HUES48 (cell line): ENCODE results near the gene FBL.
A peak's percentile ranks its signal among the peaks of the same experiment; 100 is the strongest.
"Not testable (repeated sequence)": the region's sequence is repeated elsewhere in the genome, so short reads cannot be mapped to it uniquely, and the experiment has no call there.

Experiments used
- H3K27ac ChIP-seq: one replicate; pipeline ENCODE4 v1.7.0; 2013; ENCODE audit warnings: low read depth, low read length, inconsistent platforms
- H3K27me3 ChIP-seq: 2 replicates; pipeline ENCODE4 v1.6.1; 2013; ENCODE audit warnings: mild to moderate bottlenecking, low read length; ENCODE audit not compliant: control insufficient read depth, insufficient read depth
- H3K36me3 ChIP-seq: 2 replicates; pipeline ENCODE4 v1.6.1; 2013; ENCODE audit warnings: low read length; ENCODE audit not compliant: control insufficient read depth, insufficient read depth
- H3K4me1 ChIP-seq: 2 replicates; pipeline ENCODE4 v1.6.1; 2013; ENCODE audit warnings: mild to moderate bottlenecking, low read length; ENCODE audit not compliant: control insufficient read depth, insufficient read depth
- H3K4me3 ChIP-seq: 2 replicates; pipeline ENCODE4 v1.5.1; 2013; ENCODE audit warnings: mild to moderate bottlenecking, low read depth, low read length
- H3K9ac ChIP-seq: 2 replicates; pipeline ENCODE4 v1.6.1; 2013; ENCODE audit warnings: mild to moderate bottlenecking, low read depth, low read length, moderate library complexity
- H3K9me3 ChIP-seq: 2 replicates; pipeline ENCODE4 v1.6.1; 2013; ENCODE audit warnings: low read length; ENCODE audit not compliant: control insufficient read depth, insufficient read depth

The FBL gene

DNA sequence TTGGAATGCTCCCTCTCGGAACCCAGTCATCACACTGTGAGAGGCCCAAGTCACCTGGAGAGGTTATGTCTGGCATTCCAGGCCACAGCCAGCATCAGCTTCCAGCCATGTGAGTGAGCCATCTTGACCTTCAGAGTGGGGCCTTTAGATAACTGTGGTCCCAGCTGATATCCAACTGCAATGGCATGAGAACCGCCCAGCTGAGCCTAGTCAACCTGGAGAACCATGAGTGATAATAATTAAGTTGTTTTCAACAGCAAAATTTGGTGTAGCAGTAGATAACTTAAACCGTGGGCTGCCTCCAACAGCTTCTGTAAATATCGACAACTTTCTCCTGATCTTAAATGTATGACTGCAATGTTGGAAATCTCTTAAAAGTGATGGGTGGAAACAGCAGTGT lies 36.8 kb downstream of the FBL start:
- no peaks in the 10 kb centered on the region for H3K4me1 ChIP-seq
- no peaks in the 10 kb centered on the region for H3K9me3 ChIP-seq

DNA sequence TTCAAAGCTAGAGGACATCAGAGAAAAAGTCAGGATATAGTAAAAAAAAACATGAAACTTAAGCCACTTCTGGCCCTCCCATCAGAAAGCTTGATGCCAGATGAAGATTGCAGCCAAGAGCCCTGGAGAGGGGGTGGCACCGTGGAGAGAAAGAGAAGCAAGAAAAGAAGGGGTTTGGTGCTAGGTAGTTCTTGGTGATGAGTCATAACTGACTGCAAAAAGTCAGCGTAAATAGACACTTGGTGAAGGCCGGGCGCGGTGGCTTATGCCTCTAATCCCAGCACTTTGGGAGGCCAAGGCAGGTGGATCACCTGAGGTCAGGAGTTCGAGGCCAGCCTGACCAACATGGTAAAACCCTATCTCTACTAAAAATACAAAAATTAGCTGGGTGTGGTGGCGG lies 37.5 kb downstream of the FBL start:
- not testable (repeated sequence) for H3K27ac ChIP-seq, H3K27me3 ChIP-seq, H3K9ac ChIP-seq, H3K4me3 ChIP-seq, H3K4me1 ChIP-seq, H3K9me3 ChIP-seq, H3K36me3 ChIP-seq

More for the DNA sequence above, 36.8 kb downstream of the FBL start:
- no peak overlapping the region for H3K4me3 ChIP-seq
- H3K27ac ChIP-seq = no peak overlapping the region
- no peaks in the 10 kb centered on the region for H3K27me3 ChIP-seq
- H3K9ac ChIP-seq = no peak overlapping the region
- H3K36me3 ChIP-seq = no peaks in the 10 kb centered on the region

DNA sequence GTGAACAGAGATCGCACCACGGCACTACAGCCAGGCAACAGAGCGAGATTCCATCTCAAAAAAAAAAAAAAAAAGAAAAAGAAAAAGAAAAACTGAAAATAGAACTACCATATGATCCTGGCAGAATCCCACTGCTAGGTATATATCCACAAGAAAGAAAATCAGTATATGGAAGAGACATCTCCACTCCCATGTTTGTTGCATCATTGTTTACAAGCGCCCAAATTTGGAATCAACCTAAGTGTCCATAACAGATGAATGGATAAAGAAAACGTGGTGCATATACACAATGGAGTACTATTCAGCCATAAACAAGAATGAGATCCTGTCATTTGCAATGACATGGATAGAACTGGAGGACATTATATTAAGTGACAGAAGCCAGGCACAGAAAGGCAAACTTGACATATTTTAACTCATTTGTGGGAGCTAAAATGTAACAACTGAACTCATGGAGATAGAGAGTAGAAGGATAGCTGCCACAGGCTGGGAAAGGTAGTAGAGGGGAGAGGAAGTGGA lies 38.3 kb downstream of the FBL start:
- H3K9ac ChIP-seq = no peak overlapping the region

DNA sequence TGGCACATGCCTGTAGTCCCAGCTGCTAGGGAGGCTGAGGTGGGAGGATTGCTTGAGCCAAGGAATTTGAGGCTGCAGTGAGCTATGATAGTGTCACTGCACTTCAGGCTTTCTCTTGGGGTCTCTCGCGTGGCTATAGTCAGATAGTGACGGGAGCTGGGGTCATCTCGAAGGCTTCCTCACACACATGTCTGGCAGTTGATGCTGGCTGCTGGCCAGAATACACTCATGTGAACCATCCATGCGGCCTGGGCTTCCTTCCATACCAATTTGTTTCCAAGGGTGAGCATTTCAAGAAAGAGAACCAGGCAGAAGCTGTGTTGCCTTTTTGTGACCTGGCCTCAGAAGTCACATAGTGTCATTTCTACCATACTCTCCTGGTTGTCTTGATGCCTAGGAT lies 41.1 kb downstream of the FBL start:
- Histone ChIP-seq H3K9ac (no peak overlapping the region), H3K9me3 (no peaks in the 10 kb centered on the region), H3K4me1 (peaks cover 11% of the 10 kb centered on the region; the same call in 1 of the 2 replicates), H3K36me3 (no peaks in the 10 kb centered on the region), H3K4me3 (no peak overlapping the region), H3K27me3 (no peaks in the 10 kb centered on the region), H3K27ac (no peak overlapping the region)

More for the DNA sequence above, 38.3 kb downstream of the FBL start:
- H3K4me1 ChIP-seq = peaks cover 8% of the 10 kb centered on the region; the same call in 1 of the 2 replicates
- no peak overlapping the region for H3K4me3 ChIP-seq
- H3K27me3 ChIP-seq = no peaks in the 10 kb centered on the region
- H3K36me3 ChIP-seq = no peaks in the 10 kb centered on the region
- H3K9me3 ChIP-seq = no peaks in the 10 kb centered on the region
- H3K27ac ChIP-seq = no peak overlapping the region

DNA sequence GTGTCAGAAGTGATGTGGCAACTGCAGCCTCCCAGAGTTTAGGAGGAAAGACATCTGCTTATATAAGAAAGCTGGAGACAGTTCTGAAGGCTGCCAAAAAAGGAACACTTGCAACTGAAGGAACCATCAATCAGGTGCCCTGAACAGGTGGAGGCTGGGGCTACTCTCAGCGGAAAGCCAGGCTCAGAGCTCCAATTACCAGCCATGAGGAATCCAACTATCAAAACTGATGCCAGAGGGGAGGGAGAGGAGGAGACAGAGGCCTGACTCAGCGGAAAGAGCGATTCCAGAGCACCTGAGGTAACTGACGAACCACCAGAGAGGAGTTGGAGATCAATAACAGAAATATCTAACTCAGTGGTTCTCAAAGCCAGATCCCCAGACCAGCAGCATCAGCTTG lies 43.2 kb downstream of the FBL start:
- Histone ChIP-seq H3K4me1 (peaks cover 11% of the 10 kb centered on the region; the same call in 1 of the 2 replicates), H3K4me3 (no peak overlapping the region), H3K9ac (no peak overlapping the region), H3K36me3 (no peaks in the 10 kb centered on the region), H3K27ac (no peak overlapping the region), H3K9me3 (no peaks in the 10 kb centered on the region), H3K27me3 (no peaks in the 10 kb centered on the region)

DNA sequence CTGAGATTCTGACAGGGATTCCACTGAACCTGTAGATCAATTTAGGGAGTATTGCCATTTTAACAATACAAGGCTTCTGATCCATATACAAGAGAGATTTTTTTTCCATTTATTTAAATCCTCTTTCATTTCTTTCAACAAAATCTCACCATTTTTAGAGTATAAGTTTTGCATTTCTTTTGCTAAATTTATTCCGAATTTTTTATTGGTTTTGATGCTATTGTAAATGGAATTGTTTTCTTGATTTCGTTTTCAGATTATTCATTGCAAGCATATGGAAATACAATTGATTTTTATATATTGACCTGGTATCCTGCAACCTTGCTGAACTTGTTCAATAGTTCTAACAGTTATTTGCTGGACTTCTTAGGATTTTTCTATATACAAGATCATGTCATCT lies 49.1 kb downstream of the FBL start:
- Histone ChIP-seq H3K4me3 (no peak overlapping the region), H3K9ac (no peak overlapping the region), H3K27ac (no peak overlapping the region), H3K4me1 (peaks cover 16% of the 10 kb centered on the region), H3K27me3 (no peaks in the 10 kb centered on the region), H3K9me3 (no peaks in the 10 kb centered on the region), H3K36me3 (no peaks in the 10 kb centered on the region)

DNA sequence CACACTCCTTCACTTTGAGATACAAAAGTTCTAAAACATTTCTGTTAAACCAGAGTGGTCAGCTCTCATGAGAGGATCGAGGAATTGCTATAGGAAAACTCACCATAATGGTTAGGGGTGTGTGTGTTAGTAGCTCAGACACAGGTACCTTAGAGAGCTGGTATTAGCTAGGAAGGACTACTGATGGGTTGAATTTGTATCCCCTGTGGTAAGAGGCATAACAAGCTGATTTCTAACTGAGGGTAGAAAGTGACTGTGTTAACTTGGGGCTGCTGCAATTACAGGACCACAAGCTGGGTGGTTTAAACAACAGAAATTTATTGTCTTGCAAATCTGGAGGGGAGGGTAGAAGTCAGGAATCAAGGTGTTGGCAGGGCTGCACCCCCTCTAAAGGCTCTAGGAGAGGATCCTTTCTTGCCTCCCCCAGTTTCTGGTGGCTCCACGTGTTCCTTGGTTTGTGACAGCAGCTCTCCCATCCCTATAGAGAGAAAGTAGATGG lies 50.1 kb downstream of the FBL start:
- Histone ChIP-seq H3K27ac (peak overlapping the region; percentile 13), H3K27me3 (no peaks in the 10 kb centered on the region), H3K9ac (no peak overlapping the region), H3K36me3 (no peaks in the 10 kb centered on the region), H3K4me3 (no peak overlapping the region), H3K9me3 (no peaks in the 10 kb centered on the region), H3K4me1 (peaks cover 16% of the 10 kb centered on the region)

DNA sequence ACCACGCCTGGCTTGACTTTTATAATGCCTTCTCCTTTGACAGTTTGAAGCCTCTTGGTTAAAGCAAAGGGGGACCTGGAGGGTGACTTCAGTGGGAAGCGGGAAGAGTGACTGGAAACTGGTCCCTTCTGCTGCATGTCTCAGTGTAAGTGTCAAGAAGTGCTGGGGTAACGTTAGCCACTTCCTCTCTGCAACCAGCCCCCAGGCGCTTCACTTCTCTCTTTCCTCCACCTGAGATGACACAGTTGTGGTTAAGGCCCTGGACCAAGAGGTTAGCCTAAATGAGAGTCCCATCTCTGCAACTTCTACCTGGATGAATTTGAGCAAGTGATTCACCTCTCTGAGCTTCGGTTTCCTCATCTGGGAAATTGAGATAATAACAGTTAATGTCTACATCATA lies 51.2 kb downstream of the FBL start:
- Histone ChIP-seq H3K27ac (no peak overlapping the region), H3K9ac (no peak overlapping the region), H3K36me3 (no peaks in the 10 kb centered on the region), H3K4me1 (peaks cover 16% of the 10 kb centered on the region), H3K9me3 (no peaks in the 10 kb centered on the region), H3K27me3 (no peaks in the 10 kb centered on the region), H3K4me3 (no peak overlapping the region)

DNA sequence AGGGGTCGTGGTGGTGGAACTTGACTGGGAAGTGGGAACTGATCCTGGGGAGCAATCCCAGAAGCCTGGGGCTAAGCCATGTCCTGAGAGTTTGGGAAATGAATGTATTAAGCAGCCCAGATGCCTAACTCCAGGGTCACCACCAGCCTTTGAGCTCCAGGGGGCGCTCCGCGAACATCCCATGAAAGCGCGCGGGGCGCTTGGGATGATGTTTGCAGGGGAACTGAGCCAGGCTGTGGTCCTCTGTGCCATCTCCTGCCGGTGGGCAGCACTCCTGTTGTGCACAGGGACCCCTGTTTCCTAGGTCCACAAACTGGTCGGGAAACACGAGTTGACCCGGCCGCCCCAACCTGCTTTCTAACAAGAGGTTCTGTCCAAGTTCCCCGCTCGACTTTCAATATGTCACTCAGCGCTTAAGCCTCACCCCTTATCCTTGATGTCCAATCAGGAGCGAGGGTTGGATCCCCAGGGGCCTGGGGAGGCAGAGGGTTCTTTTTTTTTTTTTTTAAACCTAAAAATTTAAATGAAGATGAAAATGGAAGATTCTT lies 53.1 kb downstream of the FBL start:
- Histone ChIP-seq H3K9ac (no peak overlapping the region), H3K4me3 (peak overlapping the region; percentile 73), H3K27ac (no peak overlapping the region), H3K9me3 (no peaks in the 10 kb centered on the region), H3K4me1 (peaks cover 16% of the 10 kb centered on the region), H3K27me3 (no peaks in the 10 kb centered on the region), H3K36me3 (no peaks in the 10 kb centered on the region)

DNA sequence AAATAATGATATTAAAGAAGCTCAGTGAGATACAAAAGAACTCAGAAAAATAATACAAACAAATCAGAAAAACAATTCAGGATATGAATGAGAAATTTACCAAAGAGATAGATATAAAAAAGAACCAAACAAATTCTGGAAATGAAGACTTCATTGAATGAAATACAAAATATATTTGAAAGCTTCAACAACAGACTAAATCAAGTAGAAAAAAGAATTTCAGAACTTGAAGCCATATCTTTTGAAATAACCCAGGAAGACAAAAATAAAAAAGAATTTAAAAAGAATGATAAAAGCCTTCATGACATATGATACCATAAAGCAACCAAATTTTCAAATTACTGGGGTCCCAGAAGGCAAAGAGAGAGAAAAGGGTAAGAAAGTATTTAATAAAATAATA lies 57.9 kb downstream of the FBL start:
- Histone ChIP-seq H3K27ac (no peak overlapping the region), H3K4me3 (no peak overlapping the region), H3K36me3 (no peaks in the 10 kb centered on the region), H3K9me3 (no peaks in the 10 kb centered on the region), H3K27me3 (no peaks in the 10 kb centered on the region), H3K4me1 (peaks cover 2% of the 10 kb centered on the region; the same call in 1 of the 2 replicates), H3K9ac (no peak overlapping the region)
